ENCODE measurements around the gene EFHD2. TPM values are rescaled to one million over a fixed set of nuclear protein-coding genes. Genes with fewer than 3 reads are reported as not detected.
"Not testable (repeated sequence)": the region's sequence is repeated elsewhere in the genome, so short reads cannot be mapped to it uniquely, and the experiment has no call there.

EFHD2 gene
- total and polyA plus RNA-seq, 5 donors from 2014 or later: 45.3 to 93.6 (median 68.2) TPM

GRCh38 chr1:15453734-15454133 is 44.0 kb downstream of the EFHD2 start:
- H3K36me3 ChIP-seq (ENCODE audit: control insufficient read depth, insufficient read depth, low read length): no peaks in the 10 kb centered on the region
- DNase-seq: no peak
- H3K4me1 ChIP-seq (ENCODE audit: control insufficient read depth, insufficient read depth, low read length, poor library complexity, severe bottlenecking): no peaks in the 10 kb centered on the region
- H3K4me3 ChIP-seq (ENCODE audit: low read depth, low read length): no peak overlapping the region
- peaks cover 0 to 2% (median 0%) of the 10 kb centered on the region in 7 donors for H3K9me3 Mint-ChIP-seq
- H3K27ac ChIP-seq (ENCODE audit: insufficient read depth, low read length, poor library complexity, severe bottlenecking): no peak overlapping the region
- no peak overlapping the region for H3K27ac Mint-ChIP-seq
- no peaks in the 10 kb centered on the region for H3K9me3 ChIP-seq (ENCODE audit: control insufficient read depth in 2 of 2, low read length in 2 of 2)
- no peak overlapping the region for H3K4me3 Mint-ChIP-seq
- no peaks in the 10 kb centered on the region for H3K36me3 Mint-ChIP-seq
- no peaks in the 10 kb centered on the region for H3K4me1 Mint-ChIP-seq
- ATAC-seq (ENCODE audit: low read depth in 2 of 2): no peak
- peaks cover 4% of the 10 kb centered on the region for H3K27me3 Mint-ChIP-seq
- H3K27me3 ChIP-seq (ENCODE audit: control insufficient read depth, insufficient read depth, low read length): no peaks in the 10 kb centered on the region

- H3K27ac ChIP-seq (ENCODE audit: insufficient read depth, low read length, poor library complexity, severe bottlenecking): no peak overlapping the region
- no peak overlapping the region for H3K4me3 ChIP-seq (ENCODE audit: low read depth, low read length)
- Mint-ChIP-seq H3K4me3 (no peak overlapping the region), H3K27me3 (peaks cover 4% of the 10 kb centered on the region), H3K36me3 (no peaks in the 10 kb centered on the region), H3K27ac (no peak overlapping the region), H3K9me3 (peaks cover 0 to 2% (median 0%) of the 10 kb centered on the region in 7 donors), H3K4me1 (no peaks in the 10 kb centered on the region)
- H3K4me1 ChIP-seq (ENCODE audit: control insufficient read depth, insufficient read depth, low read length, poor library complexity, severe bottlenecking): no peaks in the 10 kb centered on the region
- DNase-seq (no peak), ATAC-seq (ENCODE audit: low read depth in 2 of 2) (no peak)
- H3K9me3 ChIP-seq (ENCODE audit: control insufficient read depth in 2 of 2, low read length in 2 of 2): no peaks in the 10 kb centered on the region
- no peaks in the 10 kb centered on the region for H3K36me3 ChIP-seq (ENCODE audit: control insufficient read depth, insufficient read depth, low read length)
- H3K27me3 ChIP-seq (ENCODE audit: control insufficient read depth, insufficient read depth, low read length): no peaks in the 10 kb centered on the region
Observed at GRCh38 chr1:15454256-15454655, 44.6 kb downstream of the EFHD2 start.

GRCh38 chr1:15455522-15455921 is 45.8 kb downstream of the EFHD2 start:
- H3K36me3 Mint-ChIP-seq: no peaks in the 10 kb centered on the region
- no peaks in the 10 kb centered on the region for H3K4me1 Mint-ChIP-seq
- no peak overlapping the region for H3K4me3 ChIP-seq (ENCODE audit: low read depth, low read length)
- ATAC-seq (ENCODE audit: low read depth in 2 of 2) (no peak), DNase-seq (no peak)
- H3K4me3 Mint-ChIP-seq: no peak overlapping the region
- H3K27me3 Mint-ChIP-seq: peaks cover 4% of the 10 kb centered on the region
- no peaks in the 10 kb centered on the region for H3K27me3 ChIP-seq (ENCODE audit: control insufficient read depth, insufficient read depth, low read length)
- no peaks in the 10 kb centered on the region for H3K36me3 ChIP-seq (ENCODE audit: control insufficient read depth, insufficient read depth, low read length)
- peaks cover 0 to 2% (median 0%) of the 10 kb centered on the region in 7 donors for H3K9me3 Mint-ChIP-seq
- no peaks in the 10 kb centered on the region for H3K9me3 ChIP-seq (ENCODE audit: control insufficient read depth in 2 of 2, low read length in 2 of 2)
- H3K27ac ChIP-seq (ENCODE audit: insufficient read depth, low read length, poor library complexity, severe bottlenecking): no peak overlapping the region
- peak overlapping the region in 1 of 3 donors; percentile 76 for H3K27ac Mint-ChIP-seq
- no peaks in the 10 kb centered on the region for H3K4me1 ChIP-seq (ENCODE audit: control insufficient read depth, insufficient read depth, low read length, poor library complexity, severe bottlenecking)

- H3K9me3 Mint-ChIP-seq: no peaks in the 10 kb centered on the region
Observed at GRCh38 chr1:15456313-15456954, 46.7 kb downstream of the EFHD2 start, which contains the start of gene CELA2A. CELA2A (plus strand) TSS chr1:15456732; CDS start chr1:15456754, 22 bp downstream.

GRCh38 chr1:15457585-15457984 is 47.9 kb downstream of the EFHD2 start:
- Mint-ChIP-seq H3K36me3 (no peaks in the 10 kb centered on the region), H3K9me3 (no peaks in the 10 kb centered on the region), H3K27me3 (peaks cover 4% of the 10 kb centered on the region), H3K27ac (no peak overlapping the region), H3K4me1 (no peaks in the 10 kb centered on the region), H3K4me3 (no peak overlapping the region)
- Histone ChIP-seq H3K4me1 (ENCODE audit: control insufficient read depth, insufficient read depth, low read length, poor library complexity, severe bottlenecking) (no peaks in the 10 kb centered on the region), H3K27me3 (ENCODE audit: control insufficient read depth, insufficient read depth, low read length) (no peaks in the 10 kb centered on the region), H3K4me3 (ENCODE audit: low read depth, low read length) (no peak overlapping the region), H3K9me3 (ENCODE audit: control insufficient read depth in 2 of 2, low read length in 2 of 2) (no peaks in the 10 kb centered on the region), H3K27ac (ENCODE audit: insufficient read depth, low read length, poor library complexity, severe bottlenecking) (no peak overlapping the region), H3K36me3 (ENCODE audit: control insufficient read depth, insufficient read depth, low read length) (no peaks in the 10 kb centered on the region)
- ATAC-seq (ENCODE audit: low read depth in 2 of 2) (no peak), DNase-seq (no peak)

More at GRCh38 chr1:15456313-15456954, 46.7 kb downstream of the EFHD2 start, which contains the start of gene CELA2A:
- Histone ChIP-seq H3K36me3 (ENCODE audit: control insufficient read depth, insufficient read depth, low read length) (no peaks in the 10 kb centered on the region), H3K4me1 (ENCODE audit: control insufficient read depth, insufficient read depth, low read length, poor library complexity, severe bottlenecking) (no peaks in the 10 kb centered on the region), H3K9me3 (ENCODE audit: control insufficient read depth in 2 of 2, low read length in 2 of 2) (no peaks in the 10 kb centered on the region), H3K27ac (ENCODE audit: insufficient read depth, low read length, poor library complexity, severe bottlenecking) (no peak within 1 kb of the TSS), H3K27me3 (ENCODE audit: control insufficient read depth, insufficient read depth, low read length) (no peaks in the 10 kb centered on the region), H3K4me3 (ENCODE audit: low read depth, low read length) (no peak within 1 kb of the TSS)
- H3K36me3 Mint-ChIP-seq: no peaks in the 10 kb centered on the region
- H3K4me1 Mint-ChIP-seq: no peaks in the 10 kb centered on the region
- ATAC-seq (ENCODE audit: low read depth in 2 of 2) (no peak), DNase-seq (no peak)
- peaks cover 4% of the 10 kb centered on the region for H3K27me3 Mint-ChIP-seq
- H3K4me3 Mint-ChIP-seq: no peak within 1 kb of the TSS
- peak within 1 kb of the TSS in 2 of 3 donors; percentile 50 to 76 for H3K27ac Mint-ChIP-seq

GRCh38 chr1:15458388-15458787 is 48.7 kb downstream of the EFHD2 start:
- not testable (repeated sequence) for H3K4me3 Mint-ChIP-seq; H3K4me3 ChIP-seq (ENCODE audit: low read depth, low read length); H3K27ac Mint-ChIP-seq; H3K27me3 ChIP-seq (ENCODE audit: control insufficient read depth, insufficient read depth, low read length); DNase-seq; H3K36me3 Mint-ChIP-seq; H3K27me3 Mint-ChIP-seq; H3K9me3 ChIP-seq (ENCODE audit: control insufficient read depth in 2 of 2, low read length in 2 of 2); ATAC-seq (ENCODE audit: low read depth in 2 of 2); H3K27ac ChIP-seq (ENCODE audit: insufficient read depth, low read length, poor library complexity, severe bottlenecking); H3K4me1 ChIP-seq (ENCODE audit: control insufficient read depth, insufficient read depth, low read length, poor library complexity, severe bottlenecking); H3K4me1 Mint-ChIP-seq; H3K36me3 ChIP-seq (ENCODE audit: control insufficient read depth, insufficient read depth, low read length); H3K9me3 Mint-ChIP-seq

- DNase-seq (no peak), ATAC-seq (ENCODE audit: low read depth in 2 of 2) (no peak)
- Mint-ChIP-seq H3K27me3 (no peaks in the 10 kb centered on the region), H3K36me3 (no peaks in the 10 kb centered on the region), H3K9me3 (no peaks in the 10 kb centered on the region), H3K4me1 (no peaks in the 10 kb centered on the region), H3K4me3 (no peak overlapping the region), H3K27ac (no peak overlapping the region)
- Histone ChIP-seq H3K27ac (ENCODE audit: insufficient read depth, low read length, poor library complexity, severe bottlenecking) (no peak overlapping the region), H3K27me3 (ENCODE audit: control insufficient read depth, insufficient read depth, low read length) (no peaks in the 10 kb centered on the region), H3K4me1 (ENCODE audit: control insufficient read depth, insufficient read depth, low read length, poor library complexity, severe bottlenecking) (no peaks in the 10 kb centered on the region), H3K4me3 (ENCODE audit: low read depth, low read length) (no peak overlapping the region), H3K36me3 (ENCODE audit: control insufficient read depth, insufficient read depth, low read length) (no peaks in the 10 kb centered on the region), H3K9me3 (ENCODE audit: control insufficient read depth in 2 of 2, low read length in 2 of 2) (no peaks in the 10 kb centered on the region)
Observed at GRCh38 chr1:15459771-15460707, 50.4 kb downstream of the EFHD2 start.

All from CD4-positive, CD25-positive, alpha-beta regulatory T cell (primary cell).